ENCODE data around the gene SPATA31D4. TPM values are rescaled to one million over a fixed set of nuclear protein-coding genes. Genes with fewer than 3 reads are reported as not detected.
"Not testable (repeated sequence)": the region's sequence is repeated elsewhere in the genome, so short reads cannot be mapped to it uniquely, and the experiment has no call there.

SPATA31D4 gene
- total RNA-seq: not detected
- long read RNA-seq, donor 1: 0 reads
- long read RNA-seq, donor 2: 0 reads

- DNase-seq (ENCODE audit: low spot score); intact Hi-C loops (cut with DNase I): not testable (repeated sequence)
These were observed at the start of gene SPATA31D4 for GRCh38 chr9:81928305-81928704. TSS of gene SPATA31D4 (plus strand) at chr9:81928428. CDS start at chr9:81928514, 86 bp downstream.

- no peak for DNase-seq (ENCODE audit: low spot score)
- intact Hi-C loops (cut with DNase I): no loop called here
These were observed 49.7 kb upstream of the SPATA31D4 start for GRCh38 chr9:81878530-81878929.

- intact Hi-C loops (cut with DNase I): no loop called here
- DNase-seq (ENCODE audit: low spot score): no peak
These were observed 48.7 kb upstream of the SPATA31D4 start for GRCh38 chr9:81879501-81879916.

- DNase-seq (ENCODE audit: low spot score): no peak
These were observed 42.6 kb upstream of the SPATA31D4 start for GRCh38 chr9:81885602-81886001.

GRCh38 chr9:81886665-81887064, 41.6 kb upstream of the SPATA31D4 start:
- no peak for DNase-seq (ENCODE audit: low spot score)
- intact Hi-C loops (cut with DNase I): no loop called here

More at GRCh38 chr9:81885602-81886001, 42.6 kb upstream of the SPATA31D4 start:
- intact Hi-C loops (cut with DNase I): no loop called here

- intact Hi-C loops (cut with DNase I): no loop called here
- DNase-seq (ENCODE audit: low spot score): no peak
These were observed 38.1 kb upstream of the SPATA31D4 start for GRCh38 chr9:81890104-81890503.

GRCh38 chr9:81892440-81892839, 35.8 kb upstream of the SPATA31D4 start:
- no peak for DNase-seq (ENCODE audit: low spot score)
- intact Hi-C loops (cut with DNase I): no loop called here

GRCh38 chr9:81893929-81894328, 34.3 kb upstream of the SPATA31D4 start:
- DNase-seq (ENCODE audit: low spot score): no peak
- intact Hi-C loops (cut with DNase I): no loop called here

- intact Hi-C loops (cut with DNase I): no loop called here
- no peak for DNase-seq (ENCODE audit: low spot score)
These were observed 33.3 kb upstream of the SPATA31D4 start for GRCh38 chr9:81894891-81895290.

GRCh38 chr9:81896070-81896469, 32.2 kb upstream of the SPATA31D4 start:
- no peak for DNase-seq (ENCODE audit: low spot score)
- intact Hi-C loops (cut with DNase I): no loop called here

- intact Hi-C loops (cut with DNase I): no loop called here
- DNase-seq (ENCODE audit: low spot score): no peak
These were observed 29.4 kb upstream of the SPATA31D4 start for GRCh38 chr9:81898851-81899250.

- no peak for DNase-seq (ENCODE audit: low spot score)
- intact Hi-C loops (cut with DNase I): no loop called here
These were observed 26.0 kb upstream of the SPATA31D4 start for GRCh38 chr9:81902196-81902595.

GRCh38 chr9:81902626-81903025, 25.6 kb upstream of the SPATA31D4 start:
- no peak for DNase-seq (ENCODE audit: low spot score)
- intact Hi-C loops (cut with DNase I): no loop called here

- intact Hi-C loops (cut with DNase I): no loop called here
- no peak for DNase-seq (ENCODE audit: low spot score)
These were observed 21.6 kb upstream of the SPATA31D4 start for GRCh38 chr9:81906671-81907070.

- intact Hi-C loops (cut with DNase I): no loop called here
- DNase-seq (ENCODE audit: low spot score): no peak
These were observed 16.1 kb upstream of the SPATA31D4 start for GRCh38 chr9:81912135-81912534.

GRCh38 chr9:81915801-81916505, 12.3 kb upstream of the SPATA31D4 start:
- intact Hi-C loops (cut with DNase I): no loop called here
- no peak for DNase-seq (ENCODE audit: low spot score)

- DNase-seq (ENCODE audit: low spot score); intact Hi-C loops (cut with DNase I): not testable (repeated sequence)
These were observed 9.7 kb upstream of the SPATA31D4 start for GRCh38 chr9:81918507-81918906.

- DNase-seq (ENCODE audit: low spot score); intact Hi-C loops (cut with DNase I): not testable (repeated sequence)
These were observed 1.9 kb downstream of the SPATA31D4 start for GRCh38 chr9:81930147-81930546.

GRCh38 chr9:81933547-81933946, 5.3 kb downstream of the SPATA31D4 start:
- intact Hi-C loops (cut with DNase I); DNase-seq (ENCODE audit: low spot score): not testable (repeated sequence)

GRCh38 chr9:81943393-81943792, 15.2 kb downstream of the SPATA31D4 start, which contains the start of gene SPATA31D3:
TSS of gene SPATA31D3 (plus strand) at chr9:81943500. CDS start at chr9:81943586, 86 bp downstream.
- DNase-seq (ENCODE audit: low spot score); intact Hi-C loops (cut with DNase I): not testable (repeated sequence)

GRCh38 chr9:81948650-81949049, 20.4 kb downstream of the SPATA31D4 start:
- intact Hi-C loops (cut with DNase I); DNase-seq (ENCODE audit: low spot score): not testable (repeated sequence)

Measured in posterior vena cava (tissue), 2 donors.